HEK293 (cell line): ENCODE measurements around the gene BNC1.

ENCODE experiments used
- CTCF ChIA-PET: fragments of 350-600 bp; formaldehyde crosslinking; extraction: SDS; loops from one replicate; lab custom pipeline; 2021; ENCODE audit warnings: antibody characterized with exemption; lab: Yijun Ruan, JAX
- POLR2A ChIA-PET: fragments of 300-600 bp; formaldehyde crosslinking; extraction: SDS; loops from one replicate; lab custom pipeline; 2020; ENCODE audit warnings: antibody characterized with exemption, inconsistent platforms; lab: Yijun Ruan, JAX
- H3K27ac ChIP-seq: fragments of 200-500 bp; sonication (Bioruptor generic); 2 replicates; pipeline ENCODE4 v1.5.1; 2014; ENCODE audit warnings: low read depth, low read length, control low read depth, inconsistent platforms; ENCODE audit errors: extremely low read depth
- H3K36me3 ChIP-seq, 2 experiments: fragments of 200-500 bp in 1 of 2; sonication (Bioruptor generic) in 1 of 2; 1 replicate in 1 of 2; 2 replicates in 1 of 2; pipeline ENCODE4 v1.5.1; 2014 to 2017; ENCODE audit warnings: inconsistent platforms in 2 of 2, low read length in 2 of 2; ENCODE audit not compliant: control insufficient read depth in 2 of 2, insufficient read depth in 1 of 2
- H3K4me1 ChIP-seq: fragments of 200-500 bp; sonication (Bioruptor generic); 2 replicates; pipeline ENCODE4 v1.5.1; 2014; ENCODE audit warnings: mild to moderate bottlenecking, low read length, inconsistent platforms; ENCODE audit not compliant: control insufficient read depth, insufficient read depth
- H3K4me3 ChIP-seq: 2 replicates; pipeline ENCODE4 v1.5.1; 2011; ENCODE audit warnings: low read depth, mild to moderate bottlenecking, control low read depth, low read length, moderate library complexity
- H3K9me3 ChIP-seq: fragments of 200-500 bp; sonication (Bioruptor generic); 2 replicates; pipeline ENCODE4 v1.5.1; 2014; ENCODE audit warnings: low read depth, low read length, inconsistent platforms; ENCODE audit not compliant: control insufficient read depth, insufficient read depth
- GLI4 ChIP-seq: fragments of 450-650 bp; formaldehyde crosslinking; IDR thresholded peaks from 2 replicates; pipeline ENCODE4 v1.5.1; 2016; ENCODE audit warnings: missing biosample characterization, missing genetic modification characterization
- KLF8 ChIP-seq: fragments of 450-650 bp; formaldehyde crosslinking; IDR thresholded peaks from 2 replicates; pipeline ENCODE4 v1.5.1; 2016; ENCODE audit warnings: missing biosample characterization, missing genetic modification characterization
- RBAK ChIP-seq: fragments of 450-650 bp; formaldehyde crosslinking; IDR thresholded peaks from 2 replicates; pipeline ENCODE4 v1.5.1; 2016; ENCODE audit warnings: missing biosample characterization, missing genetic modification characterization
- SCRT2 ChIP-seq: fragments of 450-650 bp; formaldehyde crosslinking; IDR thresholded peaks from 2 replicates; pipeline ENCODE4 v1.5.1; 2016; ENCODE audit warnings: missing biosample characterization, missing genetic modification characterization
- TCF7L2 ChIP-seq: IDR thresholded peaks from 2 replicates; pipeline ENCODE4 v1.6.1; 2011; ENCODE audit warnings: low read depth, mild to moderate bottlenecking, inconsistent platforms, low read length, moderate library complexity, borderline replicate concordance
- ZFP37 ChIP-seq: fragments of 450-650 bp; formaldehyde crosslinking; IDR thresholded peaks from 2 replicates; pipeline ENCODE4 v1.5.1; 2016; ENCODE audit warnings: missing biosample characterization, missing genetic modification characterization
- ZFP69B ChIP-seq: fragments of 450-650 bp; formaldehyde crosslinking; IDR thresholded peaks from 2 replicates; pipeline ENCODE4 v1.5.1; 2016; ENCODE audit warnings: missing biosample characterization, missing genetic modification characterization
- ZNF175 ChIP-seq: fragments of 450-650 bp; formaldehyde crosslinking; IDR thresholded peaks from 2 replicates; pipeline ENCODE4 v1.5.1; 2016; ENCODE audit warnings: missing biosample characterization, missing genetic modification characterization
- ZNF19 ChIP-seq: fragments of 450-650 bp; formaldehyde crosslinking; IDR thresholded peaks from 2 replicates; pipeline ENCODE4; 2016; ENCODE audit warnings: missing biosample characterization, missing genetic modification characterization, low read depth
- ZNF202 ChIP-seq: fragments of 450-650 bp; formaldehyde crosslinking; IDR thresholded peaks from 2 replicates; pipeline ENCODE4 v1.5.1; 2016; ENCODE audit warnings: missing biosample characterization, missing genetic modification characterization, borderline replicate concordance
- ZNF223 ChIP-seq: fragments of 450-650 bp; formaldehyde crosslinking; IDR thresholded peaks from 2 replicates; pipeline ENCODE4 v1.5.1; 2016; ENCODE audit warnings: missing biosample characterization, missing genetic modification characterization
- ZNF23 ChIP-seq: fragments of 450-650 bp; formaldehyde crosslinking; IDR thresholded peaks from 2 replicates; pipeline ENCODE4 v1.5.1; 2016; ENCODE audit warnings: missing biosample characterization, missing genetic modification characterization, borderline replicate concordance
- ZNF350 ChIP-seq: fragments of 450-650 bp; formaldehyde crosslinking; IDR thresholded peaks from 2 replicates; pipeline ENCODE4 v1.5.0; 2017; ENCODE audit warnings: missing biosample characterization, mild to moderate bottlenecking, missing genetic modification characterization
- ZNF514 ChIP-seq: fragments of 450-650 bp; formaldehyde crosslinking; IDR thresholded peaks from 2 replicates; pipeline ENCODE4 v1.5.1; 2016; ENCODE audit warnings: missing biosample characterization, missing genetic modification characterization
- ZNF530 ChIP-seq: fragments of 450-650 bp; formaldehyde crosslinking; IDR thresholded peaks from 2 replicates; pipeline ENCODE4 v1.5.1; 2016; ENCODE audit warnings: low read depth, missing biosample characterization, missing genetic modification characterization
- ZNF571 ChIP-seq: fragments of 450-650 bp; formaldehyde crosslinking; IDR thresholded peaks from 2 replicates; pipeline ENCODE4 v1.5.0; 2017; ENCODE audit warnings: missing biosample characterization, missing genetic modification characterization
- ZNF600 ChIP-seq: fragments of 450-650 bp; formaldehyde crosslinking; IDR thresholded peaks from 2 replicates; pipeline ENCODE4 v1.5.1; 2016; ENCODE audit warnings: missing biosample characterization, missing genetic modification characterization
- ZNF624 ChIP-seq: fragments of 450-650 bp; formaldehyde crosslinking; IDR thresholded peaks from 2 replicates; pipeline ENCODE4 v1.5.1; 2017; ENCODE audit warnings: missing biosample characterization, missing genetic modification characterization
- ZNF837 ChIP-seq: fragments of 450-650 bp; formaldehyde crosslinking; IDR thresholded peaks from 2 replicates; pipeline ENCODE4 v1.5.1; 2016; ENCODE audit warnings: missing biosample characterization, missing genetic modification characterization
- TF ChIP-seq, protein P1 (sequence below): fragments of 450-650 bp; formaldehyde crosslinking; IDR thresholded peaks from 2 replicates; pipeline ENCODE4 v1.5.1; 2017; ENCODE audit warnings: missing biosample characterization, missing genetic modification characterization
- TF ChIP-seq, protein P2 (sequence below): fragments of 450-650 bp; formaldehyde crosslinking; IDR thresholded peaks from 2 replicates; pipeline ENCODE4; 2016; ENCODE audit warnings: missing biosample characterization, missing genetic modification characterization
- TF ChIP-seq, protein P3 (sequence below): fragments of 450-650 bp; formaldehyde crosslinking; IDR thresholded peaks from 2 replicates; pipeline ENCODE4 v1.5.1; 2016; ENCODE audit warnings: missing biosample characterization, missing genetic modification characterization, borderline replicate concordance
- TF ChIP-seq, protein P4 (sequence below): fragments of 450-650 bp; formaldehyde crosslinking; IDR thresholded peaks from 2 replicates; pipeline ENCODE4 v1.5.1; 2016; ENCODE audit warnings: missing biosample characterization, missing genetic modification characterization

Gene BNC1

DNA sequence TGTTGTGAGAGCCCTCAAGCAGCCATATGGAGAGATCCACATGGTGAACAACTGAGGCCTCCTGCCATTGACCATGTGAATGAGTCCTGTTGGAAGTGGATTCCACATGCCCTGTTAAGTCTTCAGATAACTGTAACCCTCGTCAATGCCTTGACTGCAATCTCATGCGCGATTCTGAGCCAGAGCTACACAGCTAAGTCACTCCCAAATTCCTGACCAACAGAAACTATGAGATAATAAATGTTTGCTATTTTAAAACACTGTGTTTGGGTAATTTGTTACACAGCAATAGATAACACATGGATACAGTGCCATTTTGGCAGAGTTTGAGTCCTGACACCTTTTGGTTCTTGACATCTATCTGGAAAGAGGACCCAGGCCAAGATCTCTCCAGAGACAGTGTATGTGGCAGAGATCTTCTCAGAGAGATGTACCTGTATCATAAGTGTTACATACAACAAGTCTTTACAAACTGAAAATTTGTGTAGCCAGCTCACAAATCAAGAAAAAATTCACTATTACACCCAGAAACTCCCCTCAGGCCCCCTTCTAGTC lies 34.5 kb upstream of the BNC1 start (continued):
- TF ChIP-seq ZNF600 (no peak), ZNF19 (no peak), ZNF23 (tag by site-specific recombination) (no peak), RBAK (tag by site-specific recombination) (no peak), ZFP69B (tag by site-specific recombination) (no peak), ZNF175 (no peak)
- TF ChIP-seq, protein P1, sequence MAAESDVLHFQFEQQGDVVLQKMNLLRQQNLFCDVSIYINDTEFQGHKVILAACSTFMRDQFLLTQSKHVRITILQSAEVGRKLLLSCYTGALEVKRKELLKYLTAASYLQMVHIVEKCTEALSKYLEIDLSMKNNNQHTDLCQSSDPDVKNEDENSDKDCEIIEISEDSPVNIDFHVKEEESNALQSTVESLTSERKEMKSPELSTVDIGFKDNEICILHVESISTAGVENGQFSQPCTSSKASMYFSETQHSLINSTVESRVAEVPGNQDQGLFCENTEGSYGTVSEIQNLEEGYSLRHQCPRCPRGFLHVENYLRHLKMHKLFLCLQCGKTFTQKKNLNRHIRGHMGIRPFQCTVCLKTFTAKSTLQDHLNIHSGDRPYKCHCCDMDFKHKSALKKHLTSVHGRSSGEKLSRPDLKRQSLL, result no peak

DNA sequence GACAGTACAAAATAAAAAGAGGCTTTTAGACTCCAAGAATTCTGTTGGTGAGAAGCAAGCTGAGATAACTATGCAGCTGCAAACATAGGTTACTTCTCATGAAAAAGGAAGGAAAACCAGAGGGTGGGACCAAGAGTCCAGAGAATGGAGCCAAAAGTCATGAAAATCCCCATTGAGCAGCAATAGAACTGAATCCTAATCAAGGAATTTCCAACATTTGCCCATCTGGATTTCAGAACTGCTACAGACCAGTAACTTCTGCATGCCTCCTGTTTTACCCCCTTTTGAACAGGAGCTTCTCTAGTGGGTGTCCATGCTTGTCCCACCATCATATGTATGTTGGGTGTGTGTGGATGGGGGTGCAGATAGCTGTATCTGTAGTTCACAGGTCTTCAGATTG lies 33.6 kb upstream of the BNC1 start:
- H3K9me3 ChIP-seq, result peaks cover 5% of the 10 kb centered on the region; the same call in 1 of the 2 replicates
- H3K36me3 ChIP-seq, result no peaks in the 10 kb centered on the region
- H3K27ac ChIP-seq, result no peak overlapping the region
- ChIA-PET POLR2A (no interaction called here), CTCF (no interaction called here)
- H3K4me1 ChIP-seq, result no peaks in the 10 kb centered on the region
- no peak for TF ChIP-seq TCF7L2
- TF ChIP-seq, protein P2, sequence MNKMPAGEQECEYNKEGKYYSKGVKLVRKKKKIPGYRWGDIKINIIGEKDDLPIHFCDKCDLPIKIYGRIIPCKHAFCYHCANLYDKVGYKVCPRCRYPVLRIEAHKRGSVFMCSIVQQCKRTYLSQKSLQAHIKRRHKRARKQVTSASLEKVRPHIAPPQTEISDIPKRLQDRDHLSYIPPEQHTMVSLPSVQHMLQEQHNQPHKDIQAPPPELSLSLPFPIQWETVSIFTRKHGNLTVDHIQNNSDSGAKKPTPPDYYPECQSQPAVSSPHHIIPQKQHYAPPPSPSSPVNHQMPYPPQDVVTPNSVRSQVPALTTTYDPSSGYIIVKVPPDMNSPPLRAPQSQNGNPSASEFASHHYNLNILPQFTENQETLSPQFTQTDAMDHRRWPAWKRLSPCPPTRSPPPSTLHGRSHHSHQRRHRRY (tag by site-specific recombination), result no peak
- no peak for TF ChIP-seq ZNF571 (tag by site-specific recombination)
- TF ChIP-seq, protein P3, sequence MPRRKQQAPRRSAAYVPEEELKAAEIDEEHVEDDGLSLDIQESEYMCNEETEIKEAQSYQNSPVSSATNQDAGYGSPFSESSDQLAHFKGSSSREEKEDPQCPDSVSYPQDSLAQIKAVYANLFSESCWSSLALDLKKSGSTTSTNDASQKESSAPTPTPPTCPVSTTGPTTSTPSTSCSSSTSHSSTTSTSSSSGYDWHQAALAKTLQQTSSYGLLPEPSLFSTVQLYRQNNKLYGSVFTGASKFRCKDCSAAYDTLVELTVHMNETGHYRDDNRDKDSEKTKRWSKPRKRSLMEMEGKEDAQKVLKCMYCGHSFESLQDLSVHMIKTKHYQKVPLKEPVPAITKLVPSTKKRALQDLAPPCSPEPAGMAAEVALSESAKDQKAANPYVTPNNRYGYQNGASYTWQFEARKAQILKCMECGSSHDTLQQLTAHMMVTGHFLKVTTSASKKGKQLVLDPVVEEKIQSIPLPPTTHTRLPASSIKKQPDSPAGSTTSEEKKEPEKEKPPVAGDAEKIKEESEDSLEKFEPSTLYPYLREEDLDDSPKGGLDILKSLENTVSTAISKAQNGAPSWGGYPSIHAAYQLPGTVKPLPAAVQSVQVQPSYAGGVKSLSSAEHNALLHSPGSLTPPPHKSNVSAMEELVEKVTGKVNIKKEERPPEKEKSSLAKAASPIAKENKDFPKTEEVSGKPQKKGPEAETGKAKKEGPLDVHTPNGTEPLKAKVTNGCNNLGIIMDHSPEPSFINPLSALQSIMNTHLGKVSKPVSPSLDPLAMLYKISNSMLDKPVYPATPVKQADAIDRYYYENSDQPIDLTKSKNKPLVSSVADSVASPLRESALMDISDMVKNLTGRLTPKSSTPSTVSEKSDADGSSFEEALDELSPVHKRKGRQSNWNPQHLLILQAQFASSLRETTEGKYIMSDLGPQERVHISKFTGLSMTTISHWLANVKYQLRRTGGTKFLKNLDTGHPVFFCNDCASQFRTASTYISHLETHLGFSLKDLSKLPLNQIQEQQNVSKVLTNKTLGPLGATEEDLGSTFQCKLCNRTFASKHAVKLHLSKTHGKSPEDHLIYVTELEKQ (tag by site-specific recombination), result no peak
- TF ChIP-seq ZNF837 (tag by site-specific recombination), result no peak
- no peak for TF ChIP-seq SCRT2 (tag by site-specific recombination)
- no peak for TF ChIP-seq ZNF223
- no peak for TF ChIP-seq ZNF624 (tag by site-specific recombination)
- TF ChIP-seq, protein P4, sequence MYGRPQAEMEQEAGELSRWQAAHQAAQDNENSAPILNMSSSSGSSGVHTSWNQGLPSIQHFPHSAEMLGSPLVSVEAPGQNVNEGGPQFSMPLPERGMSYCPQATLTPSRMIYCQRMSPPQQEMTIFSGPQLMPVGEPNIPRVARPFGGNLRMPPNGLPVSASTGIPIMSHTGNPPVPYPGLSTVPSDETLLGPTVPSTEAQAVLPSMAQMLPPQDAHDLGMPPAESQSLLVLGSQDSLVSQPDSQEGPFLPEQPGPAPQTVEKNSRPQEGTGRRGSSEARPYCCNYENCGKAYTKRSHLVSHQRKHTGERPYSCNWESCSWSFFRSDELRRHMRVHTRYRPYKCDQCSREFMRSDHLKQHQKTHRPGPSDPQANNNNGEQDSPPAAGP (tag by site-specific recombination), result no peak
- TF ChIP-seq ZNF514 (tag by site-specific recombination), result no peak
- TF ChIP-seq ZNF202 (tag by site-specific recombination), result no peak
- no peak for TF ChIP-seq ZNF530 (tag by site-specific recombination)
- no peak for TF ChIP-seq ZFP37 (tag by site-specific recombination)
- TF ChIP-seq KLF8 (tag by site-specific recombination), result no peak
- TF ChIP-seq GLI4 (tag by site-specific recombination), result no peak
- TF ChIP-seq ZNF350 (tag by site-specific recombination), result no peak
- H3K4me3 ChIP-seq, result no peak overlapping the region
